ENCODE results near the gene SDK2.
A peak's percentile ranks its signal among the peaks of the same experiment; 100 is the strongest.

The SDK2 gene

DNA sequence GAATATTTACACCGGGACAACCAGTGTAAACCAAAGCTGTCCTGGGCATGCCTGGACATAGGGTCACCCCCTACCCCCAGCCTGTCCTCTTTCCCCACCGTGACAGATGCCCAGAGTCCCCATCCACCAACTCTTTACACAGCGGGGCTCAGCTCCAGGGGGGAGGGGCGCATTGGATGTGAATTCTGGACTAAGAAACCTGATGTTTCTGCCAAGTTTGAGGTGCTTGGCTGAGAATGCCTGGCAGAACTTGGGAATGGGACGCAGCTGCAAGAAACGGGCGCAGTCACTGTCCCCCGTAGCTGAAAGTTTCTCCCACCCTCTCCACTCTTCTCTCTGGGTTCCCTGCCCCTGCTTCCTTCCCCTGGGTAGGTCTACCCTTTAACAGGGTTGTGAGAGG lies 264.4 kb downstream of the SDK2 start:
- DNase-seq (ENCODE audit: low read depth in 4 of 4, low spot score in 1 of 4) = no peak

DNA sequence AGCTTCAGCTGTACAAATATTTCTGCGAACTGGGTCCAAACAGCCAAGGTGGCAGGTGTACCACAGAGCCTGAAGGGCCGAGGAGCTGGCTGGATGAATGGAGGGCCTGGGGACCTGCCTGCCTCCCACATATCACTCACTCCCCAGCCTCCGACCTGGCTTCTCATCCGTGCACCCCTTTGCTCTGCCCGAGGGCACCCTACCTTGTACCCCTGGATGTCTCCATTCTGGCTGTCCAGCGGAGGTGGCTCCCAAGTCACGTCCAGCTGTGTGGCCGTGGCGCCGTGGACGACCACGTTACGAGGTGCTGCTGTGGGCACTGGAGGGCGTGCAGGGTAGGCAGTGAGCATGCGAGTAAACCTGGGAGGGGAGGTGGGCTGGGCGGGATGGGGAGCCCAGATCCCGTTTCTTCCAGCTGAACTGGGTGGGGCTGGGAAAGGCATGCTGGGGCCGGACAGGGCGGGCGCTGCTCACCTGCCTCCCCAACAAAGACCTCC lies 265.2 kb downstream of the SDK2 start:
- DNase-seq (ENCODE audit: low read depth in 4 of 4, low spot score in 1 of 4) = no peak

DNA sequence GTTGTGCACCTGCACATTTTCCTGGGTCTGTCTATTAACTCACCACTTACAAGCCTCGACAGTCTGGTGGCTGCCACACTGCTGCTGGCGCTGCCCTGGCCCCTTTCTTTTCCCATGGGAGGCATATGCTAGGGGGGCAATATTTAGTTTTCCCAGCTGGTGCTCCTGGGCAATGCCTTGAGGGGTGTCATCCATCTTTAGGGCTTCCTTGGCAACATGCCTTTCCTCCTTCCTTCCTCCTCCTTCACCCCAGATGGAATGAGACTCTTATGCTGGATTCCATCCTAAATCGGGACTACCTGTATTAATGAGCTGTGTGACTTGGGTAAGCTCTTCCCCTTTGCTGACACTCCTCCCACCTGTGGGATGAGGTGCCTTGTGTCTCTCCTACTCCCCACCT lies 267.6 kb downstream of the SDK2 start:
- no peak for DNase-seq (ENCODE audit: low read depth in 4 of 4, low spot score in 1 of 4)

DNA sequence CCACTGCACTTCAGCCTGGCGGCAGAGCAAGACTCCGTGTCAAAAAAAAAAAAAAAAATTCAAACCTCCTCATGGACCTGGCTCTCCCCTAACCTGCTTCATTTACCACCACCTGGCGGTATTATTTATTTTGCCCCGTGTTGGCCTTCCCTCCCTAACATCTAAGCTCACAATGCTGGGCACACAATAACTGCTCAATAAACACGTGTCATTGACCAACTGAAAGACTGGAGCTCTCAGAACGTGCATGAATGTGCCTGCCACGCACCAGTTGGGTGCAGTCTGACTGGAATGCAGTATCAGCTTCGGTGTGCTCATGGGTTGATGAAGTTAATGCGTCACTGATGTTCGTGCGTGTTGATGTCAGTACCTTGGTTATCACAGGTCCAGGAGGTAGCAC lies 268.1 kb downstream of the SDK2 start:
- no peak for DNase-seq (ENCODE audit: low read depth in 4 of 4, low spot score in 1 of 4)

DNA sequence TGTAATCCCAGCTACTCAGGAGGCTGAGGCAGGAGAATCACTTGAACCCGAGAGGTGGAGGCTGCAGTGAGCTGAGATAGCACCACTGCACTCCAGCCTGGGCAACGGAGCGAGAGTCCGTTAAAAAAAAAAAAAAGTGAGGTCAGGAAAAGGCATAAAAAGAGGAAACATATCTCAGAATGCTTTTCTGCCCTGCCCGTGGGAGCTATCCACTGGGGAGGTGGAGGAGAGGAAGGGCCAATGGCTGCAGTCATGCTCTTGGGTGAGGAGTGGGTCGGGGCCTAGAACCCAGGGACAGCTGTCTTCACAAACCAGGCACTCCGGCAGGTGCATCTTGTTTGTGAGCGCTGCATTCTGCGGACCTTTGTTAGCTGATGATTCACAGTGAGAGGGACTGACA lies 272.4 kb downstream of the SDK2 start:
- DNase-seq (ENCODE audit: low read depth in 4 of 4, low spot score in 1 of 4) = no peak

DNA sequence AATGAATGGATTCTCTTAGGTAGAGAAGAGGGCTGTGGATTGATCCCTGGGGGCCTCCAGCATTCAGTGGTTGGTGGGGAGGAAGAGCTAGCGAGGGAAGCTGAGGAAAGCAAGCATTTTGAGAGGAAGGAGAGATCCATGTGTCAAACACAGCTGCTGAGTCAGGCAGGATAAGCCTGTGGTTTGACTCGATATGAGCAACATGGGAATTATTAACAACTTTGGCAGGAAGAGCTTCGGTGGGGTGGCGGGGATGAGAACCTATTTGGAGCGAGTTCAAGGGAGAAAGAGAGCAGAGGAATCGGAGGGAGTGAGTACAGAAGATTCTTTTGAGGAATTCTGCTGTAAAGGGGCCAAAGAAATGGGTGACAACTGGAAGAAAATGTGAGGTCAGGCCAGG lies 273.0 kb downstream of the SDK2 start:
- no peak for DNase-seq (ENCODE audit: low read depth in 4 of 4, low spot score in 1 of 4)

DNA sequence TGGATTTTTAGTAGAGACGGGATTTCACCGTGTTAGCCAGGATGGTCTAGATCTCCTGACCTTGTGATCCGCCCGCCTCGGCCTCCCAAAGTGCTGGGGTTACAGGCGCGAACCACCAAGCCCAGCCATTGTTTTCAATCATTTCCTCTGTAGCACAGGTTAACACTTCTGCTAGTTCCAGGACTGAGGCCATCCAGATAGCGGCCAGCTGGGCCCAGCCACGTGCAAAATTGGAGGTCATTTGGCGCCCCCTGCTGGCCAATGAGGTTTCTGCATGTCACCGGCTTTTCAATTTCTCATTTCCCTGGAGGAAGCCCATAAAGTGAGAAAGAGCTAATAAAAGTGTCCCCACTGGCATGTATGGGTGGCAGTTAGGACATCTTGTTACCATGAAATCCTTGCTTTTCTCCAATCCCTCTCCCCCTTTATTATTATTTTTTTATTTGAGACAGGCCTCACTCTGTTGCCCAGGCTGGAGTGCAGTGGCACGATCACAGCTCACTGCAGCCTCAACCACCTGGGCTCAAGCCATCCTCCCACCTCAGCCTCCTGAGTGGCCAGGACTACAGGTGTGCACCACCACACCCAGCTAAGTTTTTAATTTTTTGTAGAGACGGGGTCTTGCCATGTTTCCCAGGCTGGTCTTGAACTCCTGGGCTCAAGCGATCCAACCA lies 274.3 kb downstream of the SDK2 start:
- DNase-seq (ENCODE audit: low read depth in 4 of 4, low spot score in 1 of 4) = peak; percentile 48 to 78 (median 62)

DNA sequence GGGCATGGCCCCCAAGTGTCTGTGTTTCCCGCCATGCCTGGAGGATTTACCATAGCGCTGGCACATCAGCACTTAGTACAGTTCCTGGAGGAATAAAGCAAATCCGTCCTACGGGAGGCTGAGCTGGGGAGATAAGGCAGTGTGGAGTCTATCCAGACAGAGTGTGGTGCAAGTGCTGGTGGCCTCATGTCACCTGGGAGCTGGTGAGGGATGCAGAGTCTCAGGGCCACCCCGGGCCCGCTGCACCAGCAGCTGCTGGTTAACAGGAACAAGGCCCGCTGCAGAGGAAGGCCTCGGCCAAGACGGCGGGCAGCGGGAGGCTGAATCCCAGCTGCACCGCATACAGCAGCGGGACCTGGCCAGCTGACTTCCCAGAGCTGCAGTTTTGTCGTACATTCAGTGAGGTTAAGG lies 275.1 kb downstream of the SDK2 start:
- DNase-seq (ENCODE audit: low read depth in 4 of 4, low spot score in 1 of 4) = no peak

DNA sequence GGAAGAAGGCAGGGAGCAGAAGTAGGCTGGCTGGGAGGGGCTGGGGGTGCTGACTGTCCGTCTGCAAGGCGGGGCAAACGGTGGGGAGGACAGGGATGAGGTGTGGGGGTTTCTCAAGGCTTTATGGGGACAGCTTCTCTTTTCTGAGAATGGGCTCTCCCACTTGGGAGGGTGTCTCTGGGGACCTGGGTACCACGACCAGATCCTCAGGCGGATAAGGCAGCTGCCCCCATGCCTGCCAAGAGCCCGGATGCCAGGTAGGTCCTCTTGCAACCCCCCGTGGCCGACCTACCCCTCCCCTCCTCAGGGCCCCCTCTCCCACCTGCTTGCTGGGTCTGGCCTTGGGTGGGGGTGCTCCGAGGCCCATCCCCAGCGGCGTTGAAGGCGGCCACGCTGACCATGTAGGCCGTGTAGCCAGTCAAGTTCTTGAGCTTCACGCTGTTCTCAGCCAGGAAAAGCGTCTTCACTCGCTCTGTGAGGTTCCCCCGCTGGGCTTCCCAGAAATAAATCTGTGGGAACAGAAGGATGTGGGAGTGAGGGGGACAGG lies 276.1 kb downstream of the SDK2 start:
- DNase-seq (ENCODE audit: low read depth in 4 of 4, low spot score in 1 of 4) = no peak

DNA sequence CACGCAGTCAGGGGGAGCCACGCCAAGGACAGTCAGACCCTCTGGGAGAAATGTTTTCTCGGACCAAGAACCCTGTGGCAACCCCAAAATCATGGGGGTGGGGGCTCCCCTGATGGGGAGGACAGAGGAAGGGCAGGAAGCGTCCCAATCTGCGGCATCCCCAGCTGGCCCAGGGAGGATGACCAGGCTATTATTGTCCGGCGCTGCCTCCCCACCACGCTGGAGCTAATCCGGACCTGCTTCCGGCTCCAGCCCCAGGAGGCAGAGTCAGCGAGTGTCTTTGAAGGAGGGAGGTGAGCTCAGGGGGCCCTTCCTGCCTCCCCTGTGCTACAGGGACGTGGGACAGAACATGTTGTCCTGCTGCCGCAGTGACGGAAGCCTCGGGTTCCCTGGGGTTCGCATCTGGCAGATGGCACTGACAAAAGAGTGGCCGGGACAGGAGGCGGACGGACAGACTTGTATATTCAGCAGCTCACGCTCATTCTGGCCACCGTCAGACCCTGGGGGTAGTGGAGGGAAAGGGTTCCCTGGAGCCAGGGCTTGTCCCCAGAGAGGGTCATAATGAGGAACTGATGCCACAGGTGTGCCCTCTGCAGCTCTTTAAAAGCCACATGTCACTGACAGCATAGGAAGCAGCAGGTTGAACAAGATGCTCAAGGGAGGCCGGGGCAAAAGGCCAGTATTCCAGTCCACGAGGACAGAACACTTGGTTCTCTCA lies 278.2 kb downstream of the SDK2 start:
- no peak for DNase-seq (ENCODE audit: low read depth in 4 of 4, low spot score in 1 of 4)

DNA sequence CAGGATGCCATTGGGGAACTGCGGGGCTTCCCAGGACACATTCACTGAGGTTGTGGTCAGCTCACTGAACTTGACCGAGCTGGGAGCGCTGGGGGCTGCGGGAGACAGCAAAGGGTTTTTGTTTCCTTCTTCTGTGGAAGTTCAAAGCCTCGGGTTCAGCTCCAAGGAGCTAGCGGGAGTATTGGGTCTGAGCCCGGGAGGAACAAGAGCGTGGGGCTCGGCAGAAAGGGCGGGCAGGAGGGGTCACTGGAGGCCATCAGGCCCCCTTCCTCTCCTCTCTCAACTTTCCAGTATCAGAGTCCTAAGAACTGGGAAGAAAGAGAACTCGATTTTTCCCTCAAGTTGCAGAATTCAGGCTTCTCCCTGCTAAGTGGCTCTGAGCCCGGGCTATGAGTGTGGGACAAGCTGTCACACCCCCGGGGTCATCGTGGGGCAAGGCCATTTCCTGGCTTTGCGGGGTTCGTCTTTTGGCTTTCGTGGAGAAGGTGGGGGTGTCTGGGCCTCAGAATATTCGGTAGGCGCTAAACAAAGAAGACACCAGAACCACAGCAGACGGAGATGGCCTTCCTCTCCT lies 278.9 kb downstream of the SDK2 start:
- DNase-seq (ENCODE audit: low read depth in 4 of 4, low spot score in 1 of 4) = no peak

DNA sequence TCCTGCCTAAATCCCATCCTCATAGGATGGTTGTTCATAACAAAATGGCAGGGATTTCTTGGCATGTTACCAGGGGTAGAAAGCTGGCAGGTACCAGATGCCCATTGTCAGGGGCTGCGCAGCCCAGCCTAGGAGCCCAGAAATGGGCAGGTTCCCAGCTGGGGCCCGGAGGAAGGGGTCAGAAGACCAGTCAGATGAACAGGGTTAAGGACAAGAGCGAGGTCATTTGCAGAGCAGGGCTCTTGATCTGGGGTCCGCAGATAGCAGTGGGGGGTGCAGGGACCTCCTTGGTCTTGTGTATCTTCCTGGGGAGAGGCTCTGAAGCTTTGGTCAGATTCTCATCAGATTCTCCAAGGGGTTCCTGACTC lies 280.1 kb downstream of the SDK2 start:
- no peak for DNase-seq (ENCODE audit: low read depth in 4 of 4, low spot score in 1 of 4)

DNA sequence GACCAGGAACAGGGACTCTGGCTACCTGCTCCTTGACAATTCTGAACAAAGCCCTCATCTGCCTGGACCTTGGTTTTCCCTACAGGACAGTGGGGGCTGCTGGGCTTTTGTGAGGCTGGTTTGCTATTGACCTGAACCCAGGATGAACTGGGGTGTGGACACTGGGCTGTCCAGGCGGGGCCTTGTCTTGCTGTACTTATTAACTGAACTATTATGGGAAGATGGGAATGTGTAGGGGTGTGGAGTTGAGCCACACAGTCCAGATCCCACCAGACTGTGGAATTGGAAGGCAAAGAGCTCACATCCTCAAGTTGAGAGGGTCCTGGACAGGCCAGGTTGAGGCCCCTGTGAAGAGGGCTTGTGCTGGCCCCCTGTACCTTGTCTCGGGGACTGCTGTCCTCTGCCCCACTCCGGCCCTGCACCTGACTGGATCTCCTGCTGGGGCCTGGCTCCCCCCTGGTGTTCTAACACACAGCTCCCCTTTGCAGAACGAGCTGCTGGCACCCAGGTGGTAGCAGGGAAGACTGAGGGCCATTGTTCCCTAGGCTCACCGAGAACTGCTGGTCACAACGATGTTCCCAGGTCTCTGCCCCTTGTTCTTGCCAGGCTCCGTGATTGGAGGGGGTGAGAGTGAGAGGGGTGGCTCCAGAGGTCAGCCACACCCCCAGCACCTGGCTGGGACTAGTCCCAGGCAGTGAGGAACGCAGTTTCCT lies 280.6 kb downstream of the SDK2 start:
- DNase-seq (ENCODE audit: low read depth in 4 of 4, low spot score in 1 of 4) = no peak

DNA sequence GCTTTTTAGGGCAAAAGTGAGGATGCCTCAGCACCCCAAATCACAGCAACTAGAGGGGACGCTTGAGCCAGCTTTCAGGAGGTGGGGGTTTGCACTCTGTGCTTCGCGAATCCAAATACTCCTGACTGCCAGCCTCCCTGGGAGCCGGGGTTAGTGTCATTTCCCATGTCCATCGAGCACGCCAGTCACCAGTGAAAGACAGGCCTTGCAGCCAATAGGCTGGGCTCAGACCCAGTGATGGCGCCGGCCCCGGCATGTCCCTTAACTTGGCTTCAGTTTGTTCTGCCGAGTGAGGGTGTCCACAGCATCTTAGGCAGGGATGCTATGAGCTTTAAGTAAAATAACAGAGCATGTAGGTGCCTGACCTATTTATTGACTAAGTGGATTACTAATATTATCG lies 281.5 kb downstream of the SDK2 start:
- DNase-seq (ENCODE audit: low read depth in 4 of 4, low spot score in 1 of 4) = no peak

DNA sequence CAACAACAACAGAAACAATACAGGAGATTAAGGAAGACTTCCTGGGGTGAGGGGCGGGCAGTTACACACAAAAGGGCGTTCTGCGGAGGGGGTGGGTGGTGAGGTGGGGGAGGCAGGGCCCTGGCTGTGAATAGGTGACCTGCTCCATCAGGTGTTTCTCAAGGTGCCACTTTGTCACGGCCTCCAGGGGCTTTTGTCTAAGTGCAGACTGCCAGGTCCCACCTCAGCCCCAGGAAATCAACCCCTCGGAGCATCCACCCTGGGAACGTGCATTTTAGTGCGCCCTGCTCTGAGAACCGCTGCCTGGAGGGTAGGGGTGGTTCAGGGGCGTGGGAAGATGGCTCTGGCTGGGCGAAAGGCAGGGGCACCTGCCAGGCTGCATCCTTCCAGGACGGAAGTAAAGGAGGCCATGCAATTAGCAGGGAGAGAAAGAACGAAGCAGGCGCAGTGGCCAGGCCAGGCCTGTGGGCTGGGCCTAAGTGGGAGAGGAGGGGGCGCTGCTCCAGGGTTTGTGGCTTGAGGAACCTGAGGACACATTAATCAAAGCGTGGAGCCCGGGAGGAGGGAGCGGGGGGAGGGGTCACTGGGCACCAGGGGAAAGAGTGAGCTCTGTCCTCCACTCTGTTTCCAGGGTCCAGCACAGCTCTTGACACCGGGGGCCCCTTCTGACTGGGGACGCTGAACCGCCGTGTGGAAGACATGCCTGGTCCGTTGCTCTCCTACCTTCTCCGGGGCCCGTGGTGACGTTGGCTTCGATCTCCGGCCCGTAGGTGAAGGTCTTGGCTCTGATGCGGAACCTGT lies 283.1 kb downstream of the SDK2 start:
- DNase-seq (ENCODE audit: low read depth in 4 of 4, low spot score in 1 of 4) = no peak

DNA sequence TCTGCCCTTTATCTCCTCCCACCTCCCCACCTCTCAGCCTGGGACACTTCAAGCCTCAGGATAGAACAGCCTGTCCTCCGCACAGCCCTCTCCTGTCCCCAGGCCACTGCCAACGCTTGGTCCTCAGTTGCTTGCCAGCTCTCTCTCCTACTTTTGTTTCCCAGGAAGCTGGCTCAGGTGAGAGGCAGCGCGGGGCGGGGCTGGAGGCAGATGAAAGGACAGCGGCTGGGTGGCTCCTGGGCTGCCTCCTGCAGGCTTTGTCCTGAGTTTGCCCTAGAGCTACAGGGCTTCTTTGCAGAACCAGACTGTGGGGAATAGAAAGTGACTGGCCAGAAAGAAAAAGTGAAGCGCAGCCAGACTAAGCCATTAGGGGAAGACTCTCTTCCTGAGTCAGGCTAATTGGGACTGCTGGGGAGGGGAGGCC lies 284.2 kb downstream of the SDK2 start:
- DNase-seq (ENCODE audit: low read depth in 4 of 4, low spot score in 1 of 4) = no peak

DNA sequence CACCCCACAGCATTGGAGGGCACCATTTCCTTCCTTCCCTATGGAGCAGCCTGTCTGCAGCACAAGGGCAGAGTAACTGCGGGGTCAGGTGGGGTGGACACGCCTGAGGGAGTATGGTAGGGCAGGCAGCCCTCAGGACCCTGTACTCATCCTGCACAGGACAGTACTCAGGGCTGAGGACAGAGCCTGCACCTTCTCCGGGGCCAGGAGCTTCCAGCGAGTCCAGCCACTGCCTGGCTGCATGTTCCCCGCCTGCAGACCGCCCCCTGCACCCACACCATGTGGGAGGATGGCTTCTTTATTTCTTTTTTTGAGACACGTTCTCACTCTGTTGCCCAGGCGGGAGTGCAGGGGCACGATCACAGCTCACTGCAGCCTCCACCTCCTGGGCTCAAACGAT lies 284.9 kb downstream of the SDK2 start:
- DNase-seq (ENCODE audit: low read depth in 4 of 4, low spot score in 1 of 4) = no peak

DNA sequence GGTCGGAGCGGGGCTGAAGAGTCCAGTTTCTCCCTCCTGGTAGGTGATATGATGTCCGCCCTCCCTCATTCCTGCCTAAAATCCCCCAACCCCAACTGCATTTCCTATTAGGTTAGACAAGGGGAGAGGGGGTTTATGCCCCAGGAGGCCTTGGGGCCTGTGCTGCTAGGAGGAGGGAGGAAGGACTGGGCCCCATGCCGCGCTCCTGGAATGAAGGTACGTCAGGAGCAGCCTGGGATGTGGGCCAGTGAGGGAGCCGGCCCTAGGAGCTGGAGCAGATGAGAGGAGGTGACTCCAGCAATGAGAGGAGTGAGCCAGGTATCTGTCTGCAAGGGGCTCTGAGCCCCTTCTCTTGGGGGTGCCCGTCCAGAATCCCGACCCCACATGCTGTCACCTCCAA lies 285.6 kb downstream of the SDK2 start:
- no peak for DNase-seq (ENCODE audit: low read depth in 4 of 4, low spot score in 1 of 4)

DNA sequence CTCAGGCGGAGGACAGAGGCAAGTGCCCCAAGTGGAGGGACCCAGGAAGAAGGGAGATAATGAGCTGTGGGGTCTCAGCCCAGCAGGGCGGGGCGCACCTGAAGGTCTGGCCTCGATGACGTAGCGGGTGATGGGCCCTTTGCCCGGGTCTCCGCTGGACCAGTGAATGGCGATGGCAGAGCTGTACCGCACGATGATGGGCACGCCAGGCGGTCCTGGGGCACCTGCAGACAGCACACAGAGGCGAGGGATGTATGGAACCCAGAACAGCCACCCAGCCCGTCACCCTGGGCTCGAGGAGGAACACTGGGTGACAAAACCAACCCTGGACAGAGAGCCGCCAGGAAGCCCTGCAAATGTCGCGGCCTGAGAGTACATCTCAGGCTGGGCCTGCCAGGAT lies 286.3 kb downstream of the SDK2 start:
- no peak for DNase-seq (ENCODE audit: low read depth in 4 of 4, low spot score in 1 of 4)

DNA sequence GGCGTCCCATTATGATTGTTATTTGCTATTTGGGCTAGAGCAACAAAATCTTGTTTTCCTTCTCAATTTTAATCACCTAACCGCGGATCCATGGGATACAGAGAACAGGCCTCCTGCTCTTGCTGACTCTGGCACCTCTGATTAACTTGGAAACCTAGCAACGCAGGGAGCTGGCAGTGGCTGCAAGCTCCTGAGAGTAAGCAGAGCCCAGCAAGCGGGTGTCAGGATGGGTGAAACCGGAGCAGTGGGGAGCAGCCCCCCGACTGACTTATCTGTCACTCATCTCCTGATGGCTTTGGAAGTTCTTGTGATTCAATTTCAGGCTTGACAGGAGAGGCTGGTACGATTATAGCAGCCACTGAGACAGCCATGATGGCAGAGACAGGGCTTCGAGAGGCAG lies 286.9 kb downstream of the SDK2 start:
- no peak for DNase-seq (ENCODE audit: low read depth in 4 of 4, low spot score in 1 of 4)

All from stimulated activated CD4-positive, alpha-beta T cell treated with anti-CD3 and anti-CD28 coated beads, Interleukin-1b, Interleukin-23, amount 100 ng/mL, for 24 hours (primary cell).